HG03108 (cell line): ENCODE results near the gene GBP7.

Experiments used
- ATAC-seq: cut with Tn5 transposase; IDR thresholded peaks from one replicate; pipeline ENCODE4 v1.9.1; 2021; ENCODE audit warnings: moderate library complexity; ENCODE audit not compliant: unreplicated experiment

Gene GBP7

GRCh38 chr1:89121641-89122040, 54.2 kb downstream of the GBP7 start:
- no peak for ATAC-seq

DNA sequence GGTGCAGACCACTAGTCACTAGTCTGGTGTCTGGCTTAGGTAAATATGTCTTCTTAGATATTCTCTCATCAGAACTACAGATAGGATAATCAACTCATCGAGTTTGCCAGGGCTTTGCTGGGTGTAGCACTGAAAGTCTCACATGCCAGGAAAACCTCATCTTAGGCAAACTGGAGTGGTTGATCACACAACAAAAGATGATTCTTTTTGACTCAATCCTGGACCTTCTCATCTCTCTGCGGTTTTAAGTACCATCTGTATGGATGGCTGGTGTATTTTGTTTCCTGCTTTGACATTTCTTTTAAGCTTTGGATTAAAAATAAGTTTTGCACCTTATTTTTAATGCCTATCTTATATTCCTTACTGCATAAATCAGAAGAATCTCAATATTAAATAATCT, 61.1 kb downstream of the GBP7 start:
- ATAC-seq: no peak

- no peak for ATAC-seq
These were observed 62.8 kb downstream of the GBP7 start for GRCh38 chr1:89112871-89113613.

DNA sequence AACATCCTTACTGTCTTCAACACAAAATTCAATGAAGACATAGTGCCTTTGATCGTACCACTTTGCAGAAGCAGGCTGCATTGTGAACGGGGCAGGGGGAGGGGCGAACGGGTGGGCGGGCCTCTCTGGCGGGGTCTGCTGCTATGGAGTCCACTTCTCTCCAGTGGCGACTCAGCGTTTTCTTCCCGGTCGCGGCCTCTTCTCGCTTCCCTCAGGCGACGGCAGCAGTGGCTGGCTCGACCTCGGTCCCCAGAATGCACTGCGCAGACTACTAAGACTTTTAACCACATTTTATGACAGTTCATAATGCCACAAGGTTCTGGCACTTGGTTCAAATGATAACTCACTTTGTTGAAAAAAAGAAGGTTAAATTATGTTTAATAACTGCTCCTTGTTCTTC, 71.1 kb downstream of the GBP7 start:
- ATAC-seq: no peak

DNA sequence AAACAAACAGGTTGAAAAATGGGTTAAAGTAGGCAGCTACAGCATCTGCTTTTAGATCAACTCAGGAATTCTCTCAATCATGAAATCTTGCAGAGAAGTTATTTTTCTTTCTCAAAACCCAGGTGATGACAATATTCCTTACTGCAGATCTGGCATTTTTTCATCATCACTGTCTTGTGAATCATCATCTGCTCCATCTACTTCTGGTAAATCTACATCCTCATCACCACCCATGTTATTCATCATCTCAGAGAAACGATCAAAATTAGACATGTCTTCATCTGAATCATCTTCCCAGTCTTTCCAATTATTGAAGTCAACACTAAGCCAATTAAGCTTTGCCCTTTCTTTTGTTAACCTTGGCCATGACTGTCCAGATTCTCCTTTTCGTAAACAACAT, 71.7 kb downstream of the GBP7 start:
- no peak for ATAC-seq

DNA sequence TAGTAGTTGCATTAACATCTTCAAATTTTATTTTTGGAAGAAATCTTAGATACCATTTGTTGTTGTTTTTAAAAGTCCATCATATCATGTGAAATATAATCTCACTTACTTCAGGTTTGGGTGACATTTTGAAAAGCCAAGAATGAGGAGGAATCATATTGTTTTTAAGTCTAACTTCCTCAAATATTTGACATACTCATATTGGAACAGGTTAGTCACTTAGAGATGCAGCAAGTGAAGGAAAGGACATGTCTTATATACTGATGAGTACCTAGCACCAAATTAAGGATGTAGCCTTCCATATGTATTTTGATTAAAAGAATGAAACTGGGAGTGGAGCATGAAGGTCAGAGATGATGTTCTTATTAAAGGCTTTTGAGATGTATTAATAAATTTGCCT, 73.8 kb downstream of the GBP7 start:
- no peak for ATAC-seq

- no peak for ATAC-seq
These were observed 75.4 kb downstream of the GBP7 start for GRCh38 chr1:89100412-89100811.

- ATAC-seq: no peak
These were observed 76.9 kb downstream of the GBP7 start for GRCh38 chr1:89098857-89099256.

GRCh38 chr1:89095737-89096136, 80.1 kb downstream of the GBP7 start:
- ATAC-seq: no peak

- no peak for ATAC-seq
These were observed 85.8 kb downstream of the GBP7 start for GRCh38 chr1:89089962-89090361.

DNA sequence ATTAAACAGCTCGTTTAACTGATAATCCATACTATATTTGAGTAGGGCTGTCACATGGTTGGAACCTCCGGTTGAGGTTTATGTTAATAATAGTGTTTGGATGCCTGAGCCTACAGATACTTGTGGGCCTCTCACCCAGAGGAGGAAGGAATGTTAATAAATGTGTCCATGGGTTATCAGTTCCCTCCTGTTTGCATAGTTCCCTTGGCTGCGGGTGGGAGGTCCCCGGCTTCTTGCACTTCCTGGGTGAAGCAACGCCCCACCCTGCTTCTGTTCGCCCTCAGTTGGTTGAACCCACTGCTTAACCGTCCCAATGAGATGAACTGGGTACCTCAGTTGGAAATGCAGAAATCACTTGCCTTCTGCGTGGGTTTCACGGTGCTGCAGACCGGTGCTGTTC, 87.2 kb downstream of the GBP7 start:
- ATAC-seq: no peak

DNA sequence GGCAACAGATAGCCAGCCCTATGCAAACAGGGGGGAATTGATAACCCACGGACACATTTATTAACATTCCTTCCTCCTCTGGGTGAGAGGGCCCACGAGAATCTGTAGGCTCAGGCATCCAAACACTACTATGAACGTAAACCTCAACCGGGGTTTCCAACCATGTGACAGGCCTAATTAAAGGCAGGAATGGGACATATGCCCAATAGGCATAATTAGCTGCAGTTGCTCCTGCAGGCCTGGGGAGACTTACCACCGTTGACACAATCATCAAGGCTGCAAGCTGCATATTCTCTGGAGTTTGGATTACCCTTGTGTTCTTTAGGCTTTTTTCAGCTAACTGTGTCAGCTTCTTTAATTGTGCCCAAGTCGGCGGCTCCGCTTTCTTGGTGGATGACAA, 88.6 kb downstream of the GBP7 start:
- ATAC-seq: no peak

DNA sequence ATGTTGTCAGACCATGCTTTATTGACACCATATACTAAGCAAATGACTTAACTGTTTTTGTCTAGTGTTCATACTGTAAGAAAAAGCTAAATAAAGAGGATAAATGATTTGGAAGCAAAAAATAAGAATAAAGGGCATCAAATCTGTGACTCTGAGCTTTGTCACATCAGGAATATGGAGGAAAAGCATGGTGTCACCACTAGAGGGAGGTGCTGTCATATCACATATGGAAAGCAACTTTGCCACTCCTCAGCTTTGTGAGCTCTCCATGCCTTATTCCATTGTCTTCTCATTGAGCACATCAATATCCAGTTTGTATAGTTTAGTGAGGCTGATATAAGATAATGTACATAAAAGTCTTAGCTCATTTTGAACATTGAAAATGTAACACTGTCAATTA, 90.0 kb downstream of the GBP7 start:
- no peak for ATAC-seq
